ENCODE measurements around the gene GTF2H1.
"Not testable (repeated sequence)": the region's sequence is repeated elsewhere in the genome, so short reads cannot be mapped to it uniquely, and the experiment has no call there.

GTF2H1 gene

GRCh38 chr11:18374956-18375355, 52.6 kb downstream of the GTF2H1 start:
- DNase-seq: no peak

- no peak for DNase-seq
Measured at GRCh38 chr11:18375941-18376340, 53.6 kb downstream of the GTF2H1 start.

- peak in 1 of 51 donors; percentile 1 for DNase-seq
Measured at GRCh38 chr11:18379201-18379600, 56.8 kb downstream of the GTF2H1 start.

- DNase-seq: peak in 25 of 51 donors; percentile 7 to 74 (median 36)
Measured at GRCh38 chr11:18383388-18384156, 61.2 kb downstream of the GTF2H1 start.

- peak in 4 of 51 donors; percentile 4 to 39 (median 8) for DNase-seq
Measured at GRCh38 chr11:18384157-18384641, 61.8 kb downstream of the GTF2H1 start.

GRCh38 chr11:18390088-18390487, 67.7 kb downstream of the GTF2H1 start:
- DNase-seq: no peak

GRCh38 chr11:18392434-18393321, 70.3 kb downstream of the GTF2H1 start:
- no peak for DNase-seq

- DNase-seq: peak in 2 of 51 donors; percentile 22 to 28
Measured at GRCh38 chr11:18393581-18394274, 71.4 kb downstream of the GTF2H1 start.

GRCh38 chr11:18394275-18394927, 72.0 kb downstream of the GTF2H1 start, which contains the start of gene LDHA:
LDHA (plus strand) TSS chr11:18394563; CDS start chr11:18396843, 2,280 bp downstream.
- DNase-seq: peak; percentile 47 to 97 (median 90)

GRCh38 chr11:18394928-18395734, 72.8 kb downstream of the GTF2H1 start:
- peak in 17 of 51 donors; percentile 10 to 80 (median 35) for DNase-seq

- peak; percentile 70 to 98 (median 94) for DNase-seq
Measured at GRCh38 chr11:18395735-18396504, 73.6 kb downstream of the GTF2H1 start.

GRCh38 chr11:18397921-18398320, 75.6 kb downstream of the GTF2H1 start:
- DNase-seq: no peak

GRCh38 chr11:18401077-18401476, 78.7 kb downstream of the GTF2H1 start:
- not testable (repeated sequence) for DNase-seq

- DNase-seq: no peak
Measured at GRCh38 chr11:18404062-18404461, 81.7 kb downstream of the GTF2H1 start.

- DNase-seq: not testable (repeated sequence)
Measured at GRCh38 chr11:18407400-18407799, 85.0 kb downstream of the GTF2H1 start.

- DNase-seq: no peak
Measured at GRCh38 chr11:18408558-18409291, 86.4 kb downstream of the GTF2H1 start.

GRCh38 chr11:18416459-18416858, 94.1 kb downstream of the GTF2H1 start:
- DNase-seq: no peak
